Stromal cell of bone marrow (primary cell): ENCODE results near the gene PDE6D.

ENCODE experiments used
- DNase-seq: peaks from one replicate; pipeline ENCODE4 v3.0.0-alpha.2; 2012; ENCODE audit warnings: low read depth

The PDE6D gene

GRCh38 chr2:231706731-231707624, 74.1 kb downstream of the PDE6D start:
- peak; percentile 97 for DNase-seq

- no peak for DNase-seq
These were observed 77.1 kb downstream of the PDE6D start for GRCh38 chr2:231704017-231704416.

DNA sequence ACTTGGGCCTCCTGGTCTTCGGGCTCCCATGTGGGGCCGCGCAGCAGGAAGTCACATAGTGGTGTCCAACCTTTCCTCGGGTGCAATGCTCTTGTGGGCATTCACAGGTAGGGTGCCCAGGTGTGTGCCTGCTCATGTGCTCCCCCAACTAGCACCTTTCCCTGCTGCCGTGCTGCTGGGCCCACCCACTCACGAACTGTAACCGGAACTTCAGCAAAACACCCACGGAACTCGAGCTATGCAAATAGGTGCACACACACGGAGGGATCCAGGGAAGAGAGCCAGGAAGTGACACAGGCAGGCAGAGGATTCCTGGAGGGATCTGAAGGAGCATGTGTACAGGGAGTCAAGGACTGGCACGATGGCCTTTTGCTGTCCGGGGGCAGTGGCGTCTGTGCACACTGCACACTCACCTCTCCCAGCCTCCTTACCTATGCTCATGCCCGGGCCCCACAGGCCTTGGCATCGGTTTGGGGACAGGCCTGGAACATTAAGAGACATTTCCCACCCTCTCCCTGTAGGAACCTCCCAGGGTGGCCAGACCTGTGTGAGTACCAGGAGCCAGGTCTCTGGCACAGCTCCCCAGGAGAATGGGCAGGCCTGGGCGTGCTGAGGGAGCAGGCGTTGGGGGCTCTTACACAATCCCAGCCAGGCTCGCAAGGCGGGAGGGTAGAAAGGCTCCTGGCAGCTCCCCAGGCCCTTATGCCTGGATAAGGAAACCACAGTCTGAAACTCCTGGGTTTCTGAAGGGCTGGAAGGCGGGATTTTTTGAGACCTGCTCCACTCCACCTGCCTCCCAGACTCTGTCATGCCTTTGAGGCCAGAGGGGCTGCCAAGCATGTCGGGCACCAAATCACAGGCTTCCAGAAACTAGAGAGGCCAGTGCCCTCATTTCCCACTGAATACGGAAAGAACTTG, 79.4 kb downstream of the PDE6D start:
- no peak for DNase-seq

- DNase-seq: no peak
These were observed 82.1 kb downstream of the PDE6D start for GRCh38 chr2:231699006-231699405.

DNA sequence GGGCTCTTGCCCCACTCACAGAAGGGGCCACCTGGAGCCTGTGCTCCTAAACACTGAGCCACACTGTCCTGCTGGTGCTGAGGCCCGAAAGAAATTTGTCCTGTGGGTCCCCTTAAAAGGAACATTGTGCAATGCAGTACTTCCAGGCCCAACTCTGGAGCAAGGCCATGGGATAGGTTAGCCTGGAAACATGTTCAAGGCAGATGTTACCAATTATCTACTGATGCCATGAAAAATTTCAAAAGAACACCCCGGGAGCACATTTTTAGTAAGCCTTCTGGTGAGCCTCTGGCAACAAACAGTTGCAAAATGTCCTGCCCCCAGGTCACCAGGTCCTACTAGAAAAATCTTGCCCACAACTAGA, 85.1 kb downstream of the PDE6D start:
- DNase-seq: no peak

DNA sequence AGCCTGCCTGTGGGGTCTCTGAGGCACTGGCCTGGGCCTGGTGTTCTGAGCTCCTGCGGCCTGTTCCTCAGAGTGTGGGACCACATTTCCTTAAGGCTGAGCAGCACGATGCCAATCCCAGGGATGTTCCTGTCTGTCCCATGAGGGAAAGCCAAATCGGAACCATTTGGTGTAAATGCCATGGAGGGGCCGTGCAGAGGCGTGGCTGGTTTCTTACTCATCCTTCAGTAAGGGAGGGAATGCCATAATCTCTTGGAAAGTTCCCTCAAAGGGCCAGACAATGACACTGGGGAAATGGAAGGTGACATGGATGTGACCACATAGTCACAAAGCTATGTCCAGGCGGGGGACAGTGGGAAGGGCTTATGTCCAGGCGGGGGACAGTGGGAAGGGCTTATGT, 87.1 kb downstream of the PDE6D start:
- no peak for DNase-seq

GRCh38 chr2:231692847-231693246, 88.2 kb downstream of the PDE6D start:
- DNase-seq: no peak

DNA sequence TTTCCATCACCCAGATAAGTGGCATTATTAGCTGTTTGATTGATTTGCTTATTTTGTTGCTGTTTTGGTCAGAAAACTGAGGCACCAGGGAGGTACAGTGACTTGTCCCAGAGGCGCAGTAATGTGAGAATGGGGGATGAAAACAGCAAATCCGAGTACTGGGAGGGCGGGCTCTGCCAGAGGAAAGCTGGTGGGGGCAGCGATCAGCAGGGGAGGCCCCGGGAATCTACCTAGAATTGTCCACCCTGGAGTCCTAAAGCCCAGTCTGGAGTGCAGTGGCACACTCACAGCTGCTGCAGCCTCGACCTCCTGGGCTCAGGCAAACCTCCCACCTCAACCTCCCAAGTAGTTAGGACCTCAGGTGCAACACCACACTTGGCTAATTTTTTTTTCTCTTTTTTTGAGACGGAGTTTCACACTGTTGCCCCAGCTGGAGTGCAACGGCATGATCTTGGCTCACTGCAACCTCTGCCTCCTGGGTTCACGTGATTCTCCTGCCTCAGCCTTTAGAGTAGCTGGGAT, 89.8 kb downstream of the PDE6D start:
- DNase-seq: no peak

- no peak for DNase-seq
These were observed 91.8 kb downstream of the PDE6D start for GRCh38 chr2:231689124-231689893.

DNA sequence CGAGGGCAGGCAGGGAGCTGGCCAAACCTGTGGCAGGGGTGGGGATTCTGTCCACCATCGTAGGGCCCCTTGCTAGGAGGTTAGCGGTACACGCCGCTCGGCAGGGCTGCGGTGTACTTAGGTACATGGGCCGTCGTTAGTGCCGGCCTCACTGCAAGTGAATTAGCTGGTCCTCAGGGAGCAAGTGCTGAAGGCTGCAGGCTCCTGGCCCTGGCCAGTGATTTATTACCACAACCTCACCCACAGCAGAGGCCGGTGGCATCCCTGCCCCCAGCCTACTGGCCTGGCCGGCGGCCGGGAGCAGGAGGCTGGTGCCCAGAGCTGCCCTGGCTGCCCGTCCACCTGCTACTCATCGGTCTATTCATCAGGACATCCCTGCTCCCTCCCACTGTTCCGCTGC, 92.4 kb downstream of the PDE6D start:
- DNase-seq: no peak

DNA sequence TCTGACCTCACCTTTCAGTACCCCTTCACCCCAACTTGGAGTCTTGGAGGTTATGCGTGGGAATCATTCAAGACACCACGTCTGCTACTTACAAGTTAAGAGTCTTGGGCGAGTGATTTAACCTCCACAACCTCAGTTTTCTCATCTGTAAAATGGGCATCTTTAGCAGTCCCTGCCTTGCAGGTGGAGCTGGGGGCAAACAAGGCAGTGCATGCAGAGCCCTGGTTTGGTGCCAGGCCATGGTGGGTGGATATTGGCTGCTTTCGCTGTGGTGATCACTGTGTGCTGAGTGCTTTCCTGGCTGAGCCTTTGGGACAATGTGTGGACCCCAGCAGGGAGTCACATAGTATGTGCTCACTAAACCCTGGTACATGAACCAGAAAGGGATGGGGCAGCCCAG, 93.1 kb downstream of the PDE6D start:
- DNase-seq: no peak

DNA sequence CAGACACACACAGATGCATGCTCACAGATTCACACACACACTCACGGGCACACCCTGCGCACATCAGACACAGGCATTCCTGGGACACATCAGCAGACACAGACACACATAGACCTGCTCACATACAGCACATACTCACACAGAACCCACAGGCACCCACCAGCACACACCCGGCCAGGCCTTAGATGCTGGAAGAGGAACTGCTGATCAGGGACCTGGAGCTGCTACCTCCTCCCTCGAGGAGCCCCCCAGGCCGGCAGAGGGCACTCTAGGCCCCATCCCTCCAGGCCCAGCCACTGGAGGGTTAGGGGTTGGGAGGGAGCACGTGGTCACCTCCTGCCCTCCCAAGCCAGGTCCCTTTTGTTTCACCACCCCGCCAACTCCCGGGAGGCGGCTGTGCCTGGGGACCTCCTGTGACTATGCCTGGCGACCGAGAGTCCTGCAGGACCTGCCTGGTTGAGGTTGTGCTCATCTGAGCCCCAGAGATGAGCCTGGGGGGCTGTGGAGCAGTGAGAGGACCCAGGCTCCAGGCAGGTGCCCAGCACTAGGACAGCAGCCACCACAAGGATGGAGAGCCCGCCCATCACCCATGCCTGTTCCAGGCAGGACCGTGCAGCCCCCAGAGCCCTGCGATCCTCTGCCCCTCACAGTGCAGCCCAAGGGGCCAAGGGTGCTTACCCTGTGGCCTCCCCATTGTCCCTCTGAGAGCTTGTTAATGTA, 93.8 kb downstream of the PDE6D start:
- DNase-seq: no peak

- no peak for DNase-seq
These were observed 94.6 kb downstream of the PDE6D start for GRCh38 chr2:231686192-231687100.

DNA sequence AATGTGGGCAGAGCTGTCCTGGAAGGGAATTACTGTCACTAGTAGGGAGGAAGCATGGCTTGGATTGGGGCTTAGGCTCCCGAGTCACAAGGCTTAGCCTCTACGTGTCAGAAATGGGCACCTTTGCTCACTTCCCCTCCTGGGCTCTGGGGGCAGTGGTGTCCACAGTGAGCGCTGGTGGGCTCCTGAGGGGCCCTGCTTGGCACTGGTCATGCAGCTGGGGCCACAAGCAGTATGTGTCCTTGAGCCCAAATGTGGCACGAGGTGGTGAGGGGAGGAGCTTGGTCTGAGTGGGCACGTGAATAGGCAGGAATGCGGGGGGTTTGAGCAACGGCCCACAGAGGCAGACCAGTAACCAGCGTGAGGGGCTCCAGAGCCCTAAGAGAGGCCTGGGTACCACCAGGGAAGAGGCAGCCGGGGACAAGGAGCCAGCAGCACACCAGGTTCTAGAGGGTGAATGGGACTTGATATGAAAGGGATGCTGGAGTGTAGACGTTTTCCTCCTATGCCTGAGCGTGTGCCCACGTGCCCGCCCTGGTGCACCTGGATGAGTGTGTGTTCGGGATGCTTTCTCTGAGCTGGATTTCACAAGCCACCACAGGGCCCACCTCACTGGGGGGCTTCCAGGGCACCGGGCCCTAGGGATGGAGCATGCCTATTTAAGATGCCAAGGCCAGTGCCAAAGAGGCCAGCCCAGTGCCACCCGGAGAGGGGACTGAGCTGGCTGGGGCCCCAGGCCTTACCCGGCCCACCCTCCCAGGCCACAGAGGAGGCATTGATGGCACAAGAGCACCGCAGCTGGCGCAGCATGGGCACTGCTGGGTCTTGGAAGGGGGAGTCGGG, 95.5 kb downstream of the PDE6D start:
- DNase-seq: no peak

- no peak for DNase-seq
These were observed 96.5 kb downstream of the PDE6D start for GRCh38 chr2:231684314-231685223.

GRCh38 chr2:231683292-231684235, 97.5 kb downstream of the PDE6D start:
- DNase-seq: no peak
